ENCODE measurements around the gene ANKH. TPM values are rescaled to one million over a fixed set of nuclear protein-coding genes. Genes with fewer than 3 reads are reported as not detected.

ANKH gene
- total and polyA plus RNA-seq, 8 donors: 6.6 to 57.5 (median 10.6) TPM

- Histone ChIP-seq H3K36me3 (no peaks in the 10 kb centered on the region), H3K4me1 (no peaks in the 10 kb centered on the region), H3K27me3 (no peaks in the 10 kb centered on the region), H3K27ac (no peak overlapping the region), H3K4me3 (no peak overlapping the region), H3K9me3 (no peaks in the 10 kb centered on the region)
- no peak for TF ChIP-seq CTCF (IDR thresholded peaks at IDR 0.05)
- DNase-seq (no peak), ATAC-seq (no peak)
- intact Hi-C loops (cut with DNase I): no loop called here
Measured at GRCh38 chr5:14787801-14788579, 83.6 kb downstream of the ANKH start.

- DNase-seq: no peak
- no peaks in the 10 kb centered on the region for H3K4me1 ChIP-seq
- intact Hi-C loops (cut with DNase I): no loop called here
- H3K27me3 ChIP-seq: no peaks in the 10 kb centered on the region
- H3K27ac ChIP-seq: no peak overlapping the region
- no peaks in the 10 kb centered on the region for H3K9me3 ChIP-seq
- no peak overlapping the region for H3K4me3 ChIP-seq
- no peaks in the 10 kb centered on the region for H3K36me3 ChIP-seq
- no peak for ATAC-seq
- TF ChIP-seq CTCF (IDR thresholded peaks at IDR 0.05): no peak
Measured at GRCh38 chr5:14783691-14784090, 87.9 kb downstream of the ANKH start.

GRCh38 chr5:14782591-14782990, 89.0 kb downstream of the ANKH start:
- Histone ChIP-seq H3K36me3 (no peaks in the 10 kb centered on the region), H3K4me1 (no peaks in the 10 kb centered on the region), H3K9me3 (no peaks in the 10 kb centered on the region), H3K4me3 (no peak overlapping the region), H3K27me3 (no peaks in the 10 kb centered on the region), H3K27ac (no peak overlapping the region)
- TF ChIP-seq CTCF (IDR thresholded peaks at IDR 0.05): no peak
- intact Hi-C loops (cut with DNase I): no loop called here
- ATAC-seq (no peak), DNase-seq (no peak)

- intact Hi-C loops (cut with DNase I): no loop called here
- DNase-seq: no peak
Measured at GRCh38 chr5:14781106-14781505, 90.5 kb downstream of the ANKH start.

GRCh38 chr5:14779975-14780374, 91.6 kb downstream of the ANKH start:
- ATAC-seq (no peak), DNase-seq (no peak)
- H3K36me3 ChIP-seq: no peaks in the 10 kb centered on the region
- intact Hi-C loops (cut with DNase I): no loop called here
- H3K4me1 ChIP-seq: no peaks in the 10 kb centered on the region
- H3K27me3 ChIP-seq: no peaks in the 10 kb centered on the region
- H3K27ac ChIP-seq: no peak overlapping the region
- H3K4me3 ChIP-seq: no peak overlapping the region
- TF ChIP-seq CTCF (IDR thresholded peaks at IDR 0.05): no peak
- H3K9me3 ChIP-seq: no peaks in the 10 kb centered on the region

More at GRCh38 chr5:14781106-14781505, 90.5 kb downstream of the ANKH start:
- Histone ChIP-seq H3K4me3 (no peak overlapping the region), H3K36me3 (no peaks in the 10 kb centered on the region), H3K27ac (no peak overlapping the region), H3K27me3 (no peaks in the 10 kb centered on the region), H3K4me1 (no peaks in the 10 kb centered on the region), H3K9me3 (no peaks in the 10 kb centered on the region)
- no peak for TF ChIP-seq CTCF (IDR thresholded peaks at IDR 0.05)
- ATAC-seq: no peak

Measured in left lung (tissue), 10 donors.